ENCODE results near the gene CD300LD.

The CD300LD gene

DNA sequence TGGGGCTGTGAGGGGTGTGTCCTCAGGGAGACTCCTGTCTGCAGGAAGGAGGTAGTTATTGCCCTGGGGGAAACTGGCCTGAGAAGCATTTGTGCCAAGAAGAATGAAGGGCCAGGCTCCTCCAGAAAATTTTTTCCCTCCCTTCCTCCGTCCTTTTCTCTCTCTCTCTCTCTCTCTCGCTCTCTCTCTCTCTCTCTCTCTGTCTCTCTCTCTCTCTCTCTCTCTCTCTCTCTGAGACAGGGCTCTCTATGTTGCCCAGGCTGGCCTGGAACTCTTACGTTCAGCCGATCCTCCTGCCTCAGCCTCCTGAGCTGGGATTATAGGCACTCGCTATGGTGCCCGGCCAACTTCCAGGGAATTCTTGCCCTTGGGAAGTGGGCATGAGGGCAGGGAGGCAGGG lies 20.0 kb upstream of the CD300LD start:
- H2AFZ ChIP-seq (ENCODE audit: low read depth, low read length, severe bottlenecking) = no peak overlapping the region
- TF ChIP-seq, protein P1, sequence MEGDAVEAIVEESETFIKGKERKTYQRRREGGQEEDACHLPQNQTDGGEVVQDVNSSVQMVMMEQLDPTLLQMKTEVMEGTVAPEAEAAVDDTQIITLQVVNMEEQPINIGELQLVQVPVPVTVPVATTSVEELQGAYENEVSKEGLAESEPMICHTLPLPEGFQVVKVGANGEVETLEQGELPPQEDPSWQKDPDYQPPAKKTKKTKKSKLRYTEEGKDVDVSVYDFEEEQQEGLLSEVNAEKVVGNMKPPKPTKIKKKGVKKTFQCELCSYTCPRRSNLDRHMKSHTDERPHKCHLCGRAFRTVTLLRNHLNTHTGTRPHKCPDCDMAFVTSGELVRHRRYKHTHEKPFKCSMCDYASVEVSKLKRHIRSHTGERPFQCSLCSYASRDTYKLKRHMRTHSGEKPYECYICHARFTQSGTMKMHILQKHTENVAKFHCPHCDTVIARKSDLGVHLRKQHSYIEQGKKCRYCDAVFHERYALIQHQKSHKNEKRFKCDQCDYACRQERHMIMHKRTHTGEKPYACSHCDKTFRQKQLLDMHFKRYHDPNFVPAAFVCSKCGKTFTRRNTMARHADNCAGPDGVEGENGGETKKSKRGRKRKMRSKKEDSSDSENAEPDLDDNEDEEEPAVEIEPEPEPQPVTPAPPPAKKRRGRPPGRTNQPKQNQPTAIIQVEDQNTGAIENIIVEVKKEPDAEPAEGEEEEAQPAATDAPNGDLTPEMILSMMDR (IDR thresholded peaks at IDR 0.05; ENCODE audit: insufficient read depth, low read length, poor library complexity, severe bottlenecking) = no peak
- no peak for TF ChIP-seq EZH2phosphoT487 (conservative IDR thresholded peaks at IDR 0.05; ENCODE audit: low read length)
- no peak overlapping the region for H3K4me2 ChIP-seq (ENCODE audit: low read depth, low read length, poor library complexity, severe bottlenecking)
- no peaks in the 10 kb centered on the region for H3F3A ChIP-seq (ENCODE audit: insufficient read depth)
- H3K27ac ChIP-seq (ENCODE audit: low read depth, low read length) = no peak overlapping the region
- H3K9ac ChIP-seq (ENCODE audit: low read length) = no peak overlapping the region
- H3K79me2 ChIP-seq (ENCODE audit: insufficient read depth, low read length) = no peaks in the 10 kb centered on the region
- H3K9me2 ChIP-seq (replicated peaks; ENCODE audit: insufficient read depth, low read length) = no peaks in the 10 kb centered on the region
- H3K27me3 ChIP-seq (ENCODE audit: low read length) = no peaks in the 10 kb centered on the region
- H3K4me3 ChIP-seq (ENCODE audit: insufficient read depth, low read length, poor library complexity, severe bottlenecking) = no peak overlapping the region
- no peaks in the 10 kb centered on the region for H4K20me1 ChIP-seq (ENCODE audit: low read depth, low read length)
- no peaks in the 10 kb centered on the region for H3K36me3 ChIP-seq (ENCODE audit: low read length)
- H3K9me3 ChIP-seq (ENCODE audit: insufficient read depth, low read length) = no peaks in the 10 kb centered on the region

GRCh38 chr17:74610108-74610507 lies 18.0 kb upstream of the CD300LD start:
- Histone ChIP-seq H3K9ac (ENCODE audit: low read length) (no peak overlapping the region), H3K4me2 (ENCODE audit: low read depth, low read length, poor library complexity, severe bottlenecking) (no peak overlapping the region), H4K20me1 (ENCODE audit: low read depth, low read length) (no peaks in the 10 kb centered on the region), H3K36me3 (ENCODE audit: low read length) (no peaks in the 10 kb centered on the region), H3F3A (ENCODE audit: insufficient read depth) (no peaks in the 10 kb centered on the region), H3K27me3 (ENCODE audit: low read length) (no peaks in the 10 kb centered on the region), H3K9me2 (replicated peaks; ENCODE audit: insufficient read depth, low read length) (no peaks in the 10 kb centered on the region), H3K9me3 (ENCODE audit: insufficient read depth, low read length) (no peaks in the 10 kb centered on the region), H2AFZ (ENCODE audit: low read depth, low read length, severe bottlenecking) (no peak overlapping the region), H3K27ac (ENCODE audit: low read depth, low read length) (no peak overlapping the region), H3K79me2 (ENCODE audit: insufficient read depth, low read length) (no peaks in the 10 kb centered on the region), H3K4me3 (ENCODE audit: insufficient read depth, low read length, poor library complexity, severe bottlenecking) (no peak overlapping the region)
- TF ChIP-seq, protein P1 (IDR thresholded peaks at IDR 0.05; ENCODE audit: insufficient read depth, low read length, poor library complexity, severe bottlenecking) = no peak
- no peak for TF ChIP-seq EZH2phosphoT487 (conservative IDR thresholded peaks at IDR 0.05; ENCODE audit: low read length)

- Histone ChIP-seq H3K4me3 (ENCODE audit: insufficient read depth, low read length, poor library complexity, severe bottlenecking) (no peak overlapping the region), H3F3A (ENCODE audit: insufficient read depth) (no peaks in the 10 kb centered on the region), H4K20me1 (ENCODE audit: low read depth, low read length) (no peaks in the 10 kb centered on the region), H3K9me3 (ENCODE audit: insufficient read depth, low read length) (no peaks in the 10 kb centered on the region), H3K36me3 (ENCODE audit: low read length) (no peaks in the 10 kb centered on the region), H3K27ac (ENCODE audit: low read depth, low read length) (no peak overlapping the region), H3K4me2 (ENCODE audit: low read depth, low read length, poor library complexity, severe bottlenecking) (no peak overlapping the region), H2AFZ (ENCODE audit: low read depth, low read length, severe bottlenecking) (no peak overlapping the region), H3K27me3 (ENCODE audit: low read length) (no peaks in the 10 kb centered on the region), H3K9ac (ENCODE audit: low read length) (no peak overlapping the region), H3K9me2 (replicated peaks; ENCODE audit: insufficient read depth, low read length) (no peaks in the 10 kb centered on the region), H3K79me2 (ENCODE audit: insufficient read depth, low read length) (no peaks in the 10 kb centered on the region)
- TF ChIP-seq, protein P1 (IDR thresholded peaks at IDR 0.05; ENCODE audit: insufficient read depth, low read length, poor library complexity, severe bottlenecking) = no peak
- no peak for TF ChIP-seq EZH2phosphoT487 (conservative IDR thresholded peaks at IDR 0.05; ENCODE audit: low read length)
Measured at GRCh38 chr17:74608511-74608910, 16.4 kb upstream of the CD300LD start.

Measured in SU-DHL-6 (cell line).